ENCODE results near the gene ACADM. TPM values are rescaled to one million over a fixed set of nuclear protein-coding genes. Genes with fewer than 3 reads are reported as not detected.

Gene ACADM
- total RNA-seq, 1 experiment from 2014 or later, result 37.9 TPM

- Mint-ChIP-seq H3K9me3 (peaks cover 12% of the 10 kb centered on the region; the same call in 1 of the 2 replicates), H3K27ac (peak overlapping the region; percentile 42; the same call in 1 of the 2 replicates), H3K36me3 (no peaks in the 10 kb centered on the region), H3K4me1 (peaks cover 25% of the 10 kb centered on the region), H3K4me3 (no peak overlapping the region), H3K27me3 (ENCODE audit: low read depth) (no peaks in the 10 kb centered on the region)
- TF ChIP-seq ZSCAN18 (CRISPR knock-in tag; IDR thresholded peaks at IDR 0.05), result no peak
- no peak for TF ChIP-seq GTF2I (CRISPR knock-in tag; conservative IDR thresholded peaks at IDR 0.05)
- no peak for TF ChIP-seq ESRRA (CRISPR knock-in tag; IDR thresholded peaks at IDR 0.05; ENCODE audit: borderline replicate concordance)
- TF ChIP-seq ZNF138 (CRISPR knock-in tag; conservative IDR thresholded peaks at IDR 0.05), result no peak
- TF ChIP-seq CREB1 (CRISPR knock-in tag; IDR thresholded peaks at IDR 0.05), result no peak
- no peak for TF ChIP-seq SOX15 (CRISPR knock-in tag; IDR thresholded peaks at IDR 0.05)
- no peak for TF ChIP-seq IRF1 (CRISPR knock-in tag; IDR thresholded peaks at IDR 0.05)
- no peak for TF ChIP-seq E2F1 (CRISPR knock-in tag; IDR thresholded peaks at IDR 0.05)
- TF ChIP-seq OVOL2 (CRISPR knock-in tag; IDR thresholded peaks at IDR 0.05; ENCODE audit: borderline replicate concordance), result no peak
- ATAC-seq (0 out of 2 replicates have a peak, but pooled peaks have one; percentile 2), DNase-seq (ENCODE audit: low spot score) (no peak)
- POLR2A ChIA-PET, result no interaction called here
- CTCF ChIA-PET, result no interaction called here
These were observed 4.7 kb upstream of the ACADM start for GRCh38 chr1:75719810-75720209.

- TF ChIP-seq SP1 (CRISPR knock-in tag; conservative IDR thresholded peaks at IDR 0.05), result no peak
- TF ChIP-seq ZNF121 (CRISPR knock-in tag; IDR thresholded peaks at IDR 0.05), result no peak
- no peak for TF ChIP-seq TEAD1 (CRISPR knock-in tag; IDR thresholded peaks at IDR 0.05)
- no peak for TF ChIP-seq GABPB1 (CRISPR knock-in tag; IDR thresholded peaks at IDR 0.05)
- no peak for TF ChIP-seq MYBL2 (CRISPR knock-in tag; IDR thresholded peaks at IDR 0.05)
- no peak for TF ChIP-seq MLX (CRISPR knock-in tag; IDR thresholded peaks at IDR 0.05)
- no peak for TF ChIP-seq CDX4 (CRISPR knock-in tag; IDR thresholded peaks at IDR 0.05; ENCODE audit: borderline replicate concordance)
- TF ChIP-seq RORB (CRISPR knock-in tag; IDR thresholded peaks at IDR 0.05), result no peak
- TF ChIP-seq CBFB (CRISPR knock-in tag; IDR thresholded peaks at IDR 0.05; ENCODE audit: low read depth), result no peak
- no peak for TF ChIP-seq CREB1 (CRISPR knock-in tag; IDR thresholded peaks at IDR 0.05)
- TF ChIP-seq FOXP4 (CRISPR knock-in tag; IDR thresholded peaks at IDR 0.05), result no peak
- no peak for TF ChIP-seq ATF1 (CRISPR knock-in tag; IDR thresholded peaks at IDR 0.05)
- no peak for TF ChIP-seq FOXP1 (CRISPR knock-in tag; IDR thresholded peaks at IDR 0.05; ENCODE audit: borderline replicate concordance)
- TF ChIP-seq FOXK1 (CRISPR knock-in tag; IDR thresholded peaks at IDR 0.05), result no peak
- TF ChIP-seq ATF2 (CRISPR knock-in tag; IDR thresholded peaks at IDR 0.05; ENCODE audit: borderline replicate concordance, low read depth), result no peak
- no peaks in the 10 kb centered on the region for H3K27me3 Mint-ChIP-seq (ENCODE audit: low read depth)
- H3K36me3 Mint-ChIP-seq, result no peaks in the 10 kb centered on the region
- ATAC-seq, result no peak
- H3K27ac Mint-ChIP-seq, result no peak overlapping the region
- no peak overlapping the region for H3K4me3 Mint-ChIP-seq
- DNase-seq (ENCODE audit: low spot score), result no peak
- H3K9me3 Mint-ChIP-seq, result peaks cover 12% of the 10 kb centered on the region; the same call in 1 of the 2 replicates
- peaks cover 26% of the 10 kb centered on the region for H3K4me1 Mint-ChIP-seq
- ChIA-PET POLR2A (interaction anchor here (0.6 kb wide), 1 partner anchor 29 kb away, joined by 3 read pairs; no protein-coding TSS in a partner anchor), CTCF (no interaction called here)
These were observed 4.2 kb upstream of the ACADM start for GRCh38 chr1:75720325-75720724.

Data from WTC11 (cell line).